Muscle of leg (tissue), 11 donors: ENCODE data around the gene DENND2C. TPM values are rescaled to one million over a fixed set of nuclear protein-coding genes. Genes with fewer than 3 reads are reported as not detected.
"Not testable (repeated sequence)": the region's sequence is repeated elsewhere in the genome, so short reads cannot be mapped to it uniquely, and the experiment has no call there.

Source experiments
- DNase-seq: peaks from one replicate; pipeline ENCODE4 v3.0.0; 2013
- H3K27ac ChIP-seq: one replicate; pipeline ENCODE4 v1.5.1; 2013; ENCODE audit warnings: mild to moderate bottlenecking, low read length, control low read depth
- H3K27me3 ChIP-seq: one replicate; pipeline ENCODE4 v1.6.1; 2013; ENCODE audit warnings: low read length; ENCODE audit not compliant: control insufficient read depth, insufficient read depth
- H3K36me3 ChIP-seq: one replicate; pipeline ENCODE4 v1.6.1; 2013; ENCODE audit warnings: low read length; ENCODE audit not compliant: control insufficient read depth, insufficient read depth
- H3K4me1 ChIP-seq: one replicate; pipeline ENCODE4 v1.6.1; 2013; ENCODE audit warnings: low read length; ENCODE audit not compliant: control insufficient read depth, insufficient read depth
- H3K4me3 ChIP-seq: one replicate; pipeline ENCODE4 v1.5.1; 2013; ENCODE audit warnings: low read length, control low read depth
- H3K9me3 ChIP-seq: replicated peaks from 2 replicates; pipeline ENCODE4 v1.6.1; 2013; ENCODE audit warnings: low read depth, low read length; ENCODE audit not compliant: control insufficient read depth
- WGBS: methylation state at CpG from one replicate; pipeline ENCODE4 v1.1.5; 2013; ENCODE audit warnings: missing lambda C conversion rate; ENCODE audit not compliant: insufficient coverage; 5-methylcytosine and 5-hydroxymethylcytosine counted together
- polyA plus RNA-seq, 8 donors: library from polyadenylated mRNA; unstranded; fragments of 120-200 nt; gene quantifications; one replicate each; pipeline versions ENCODE4 v1.2.1 to v1.2.3, GENCODE V29; 2013; ENCODE audit warnings: inconsistent platforms in 1 of 8, low replicate concordance in 1 of 8; ENCODE audit not compliant: insufficient read length in 8 of 8, insufficient read depth in 1 of 8
- total RNA-seq: library from RNA; stranded (reverse); fragments of 120-200 nt; gene quantifications from one replicate; pipeline ENCODE4 v1.2.4, GENCODE V29; 2013

Gene DENND2C
- total and polyA plus RNA-seq, 9 donors, result 2.7 to 9.0 (median 5.2) TPM

DNA sequence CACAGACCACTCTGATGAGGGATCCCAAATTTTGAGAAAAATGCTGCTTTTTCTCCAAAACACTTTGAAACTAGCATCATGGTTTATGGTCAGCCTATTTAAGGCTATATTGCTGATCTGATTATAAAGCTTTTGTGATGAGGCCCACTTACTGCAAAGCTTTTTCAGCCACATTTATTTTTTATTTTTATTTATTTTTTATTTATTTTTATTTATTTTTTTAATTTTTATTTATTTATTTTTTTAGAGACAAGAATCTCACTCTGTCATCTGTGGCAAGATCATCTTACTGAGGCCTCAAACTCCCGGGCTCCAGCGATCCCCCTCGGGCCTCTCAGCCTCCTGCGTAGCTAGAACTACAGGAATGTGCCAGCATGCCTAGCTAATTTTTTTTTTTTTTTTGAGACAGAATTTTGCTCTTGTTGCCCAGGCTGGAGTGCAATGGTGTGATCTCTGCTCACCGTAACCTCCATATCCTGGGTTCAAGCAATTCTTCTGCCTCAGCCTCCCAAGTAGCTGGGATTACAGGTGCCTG lies 83.3 kb downstream of the DENND2C start:
- WGBS, result 100% methylated on average over 5 of the region's 5 CpGs
- H3K36me3 ChIP-seq, result peaks cover 3% of the 10 kb centered on the region
- no peaks in the 10 kb centered on the region for H3K9me3 ChIP-seq
- H3K4me3 ChIP-seq, result no peak overlapping the region
- no peak for DNase-seq
- H3K4me1 ChIP-seq, result peaks cover 7% of the 10 kb centered on the region
- H3K27ac ChIP-seq, result no peak overlapping the region
- H3K27me3 ChIP-seq, result no peaks in the 10 kb centered on the region

DNA sequence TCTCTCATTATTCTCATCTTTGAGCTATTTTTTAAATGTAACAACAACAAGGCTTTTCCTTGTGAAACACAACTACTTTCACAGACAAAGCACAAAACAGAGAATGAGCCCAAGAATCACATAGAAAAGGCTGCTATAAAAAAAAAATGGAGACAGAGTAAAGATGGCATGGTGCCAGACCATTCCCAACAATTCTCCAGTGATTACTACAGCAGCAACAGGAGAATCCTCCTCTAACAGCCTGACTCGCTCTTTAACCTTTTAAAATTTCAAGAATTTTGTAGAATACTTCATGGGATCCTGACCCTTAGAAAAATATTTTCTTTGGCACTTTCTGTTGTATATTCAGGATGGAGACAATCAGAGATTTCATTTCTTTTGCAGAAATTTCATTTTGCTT lies 84.6 kb downstream of the DENND2C start:
- WGBS, result no CpG with 5 or more reads among the region's 1 CpG
- Histone ChIP-seq H3K27ac (no peak overlapping the region), H3K27me3 (no peaks in the 10 kb centered on the region), H3K4me1 (peaks cover 7% of the 10 kb centered on the region), H3K9me3 (no peaks in the 10 kb centered on the region), H3K4me3 (no peak overlapping the region), H3K36me3 (peaks cover 3% of the 10 kb centered on the region)
- peak; percentile 11 for DNase-seq

DNA sequence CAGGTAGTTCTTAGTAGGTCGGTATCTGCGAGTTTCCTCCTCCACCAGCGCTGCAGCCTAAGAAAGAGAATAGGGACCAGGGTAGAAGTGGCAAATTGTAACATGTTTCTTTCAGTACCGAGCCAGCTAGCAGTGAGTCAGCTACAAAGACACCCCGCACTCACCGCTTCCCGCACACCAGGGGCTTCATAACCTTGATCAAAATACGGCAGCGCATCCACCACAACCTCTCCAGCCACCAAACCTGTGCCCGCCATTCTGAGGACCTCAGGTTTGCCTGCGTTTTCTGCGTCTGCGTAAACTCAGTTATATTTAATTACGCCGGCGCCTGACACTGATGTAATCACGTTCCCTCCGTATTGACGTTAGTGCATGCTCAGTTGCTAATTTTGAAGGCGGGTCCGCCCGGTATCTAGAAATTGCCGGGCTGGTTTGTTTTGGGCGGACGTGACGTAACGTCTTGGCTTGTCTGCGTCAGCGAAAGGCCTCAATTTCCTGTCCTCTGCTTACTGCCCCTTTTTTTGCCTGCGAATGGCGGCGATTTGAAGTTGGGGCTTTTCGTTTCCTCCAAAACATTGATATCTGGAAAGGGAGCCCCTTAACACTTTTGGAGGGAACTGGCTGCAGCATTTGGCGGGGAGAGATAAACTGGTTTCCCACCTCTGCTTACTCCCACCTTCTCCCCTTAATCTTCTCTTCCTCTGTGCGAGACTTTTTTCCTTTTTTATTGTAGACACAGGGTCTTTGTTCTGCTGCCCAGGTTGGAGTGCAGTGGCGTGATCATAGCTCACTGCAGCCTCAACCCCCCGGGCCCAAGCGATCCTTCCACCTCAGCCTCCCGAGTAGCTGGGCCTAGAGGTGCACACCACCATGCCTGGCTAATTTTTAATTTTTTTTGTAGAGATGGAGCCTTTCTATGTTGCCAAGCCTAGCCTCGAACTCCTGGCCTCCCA lies 88.2 kb downstream of the DENND2C start, which contains the start of gene BCAS2:
BCAS2 (minus strand) TSS at position 281 of the 953 bp plus-strand sequence; CDS start at position 257, 24 bp downstream.
- peaks cover 23% of the 10 kb centered on the region for H3K36me3 ChIP-seq
- H3K9me3 ChIP-seq, result no peaks in the 10 kb centered on the region
- peak within 1 kb of the TSS; percentile 94 for H3K27ac ChIP-seq
- 2% methylated on average over 26 of the region's 40 CpGs for WGBS
- peak; percentile 100 for DNase-seq
- no peaks in the 10 kb centered on the region for H3K27me3 ChIP-seq
- peak within 1 kb of the TSS; percentile 76 for H3K4me3 ChIP-seq
- H3K4me1 ChIP-seq, result peaks cover 10% of the 10 kb centered on the region

DNA sequence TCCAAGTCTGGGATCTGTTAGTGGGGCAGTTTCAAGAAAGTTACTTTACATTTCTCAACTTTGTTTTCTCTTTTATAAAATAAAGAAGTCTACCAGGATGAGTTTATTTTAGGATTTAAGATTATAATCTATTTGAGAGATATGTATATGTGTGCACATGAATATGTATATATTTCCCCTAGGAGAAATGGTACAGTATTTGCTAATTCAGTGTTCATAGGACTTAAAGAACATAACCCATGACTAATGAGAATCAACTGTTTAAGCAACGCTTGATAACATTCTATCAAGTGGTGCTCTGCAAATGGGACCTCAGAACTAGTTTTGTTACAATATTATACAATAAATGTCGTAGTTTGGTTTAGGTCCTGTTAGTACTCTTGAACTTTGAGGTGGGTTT lies 95.5 kb downstream of the DENND2C start:
- no peaks in the 10 kb centered on the region for H3K27me3 ChIP-seq
- H3K36me3 ChIP-seq, result peaks cover 58% of the 10 kb centered on the region
- H3K4me3 ChIP-seq, result no peak overlapping the region
- H3K9me3 ChIP-seq, result no peaks in the 10 kb centered on the region
- H3K27ac ChIP-seq, result no peak overlapping the region
- no peaks in the 10 kb centered on the region for H3K4me1 ChIP-seq
- no CpG with 5 or more reads among the region's 2 CpGs for WGBS
- DNase-seq, result no peak

DNA sequence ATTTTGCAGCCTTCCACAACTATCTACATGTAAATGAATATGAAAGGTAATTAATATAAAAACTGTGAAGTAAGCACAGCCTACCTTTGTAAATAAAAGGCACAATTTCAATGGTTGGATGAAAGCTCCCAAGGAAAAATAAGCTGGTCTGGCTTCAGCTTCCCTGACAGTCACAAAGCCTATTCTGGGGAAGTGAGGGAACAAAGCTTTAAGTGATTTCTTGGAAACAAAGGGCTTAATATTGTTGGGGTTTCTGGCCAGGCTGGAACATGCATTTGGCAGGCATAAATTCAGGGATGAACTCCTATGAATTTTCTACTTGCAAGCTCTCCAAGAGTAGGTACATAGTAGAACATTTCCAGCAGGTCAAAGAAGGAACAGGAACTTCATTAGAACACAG lies 105.7 kb downstream of the DENND2C start:
- H3K36me3 ChIP-seq, result peaks cover 30% of the 10 kb centered on the region
- H3K27me3 ChIP-seq, result no peaks in the 10 kb centered on the region
- H3K9me3 ChIP-seq, result no peaks in the 10 kb centered on the region
- no peaks in the 10 kb centered on the region for H3K4me1 ChIP-seq
- no peak overlapping the region for H3K4me3 ChIP-seq
- no peak overlapping the region for H3K27ac ChIP-seq
- DNase-seq, result no peak

DNA sequence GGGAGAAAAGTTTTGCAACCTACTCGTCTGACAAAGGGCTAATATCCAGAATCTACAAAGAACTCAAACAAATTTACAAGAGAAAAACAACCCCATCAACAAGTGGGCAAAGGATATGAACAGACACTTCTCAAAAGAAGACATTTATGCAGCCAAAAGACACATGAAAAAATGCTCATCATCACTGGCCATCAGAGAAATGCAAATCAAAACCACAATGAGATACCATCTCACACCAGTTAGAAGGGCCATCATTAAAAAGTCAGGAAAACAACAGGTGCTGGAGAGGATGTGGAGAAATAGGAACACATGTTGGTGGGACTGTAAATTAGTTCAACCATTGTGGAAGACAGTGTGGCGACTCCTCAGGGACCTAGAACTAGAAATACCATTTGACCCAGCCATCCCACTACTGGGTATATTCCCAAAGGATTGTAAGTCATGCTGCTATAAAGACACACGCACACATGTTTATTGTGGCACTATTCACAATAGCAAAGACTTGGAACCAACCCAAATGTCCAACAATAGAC lies 106.8 kb downstream of the DENND2C start:
- H3K4me3 ChIP-seq, H3K9me3 ChIP-seq, H3K4me1 ChIP-seq, H3K27me3 ChIP-seq, H3K27ac ChIP-seq, DNase-seq: not testable (repeated sequence)
- WGBS, result no CpG with 5 or more reads among the region's 3 CpGs
- peaks cover 22% of the 10 kb centered on the region for H3K36me3 ChIP-seq

DNA sequence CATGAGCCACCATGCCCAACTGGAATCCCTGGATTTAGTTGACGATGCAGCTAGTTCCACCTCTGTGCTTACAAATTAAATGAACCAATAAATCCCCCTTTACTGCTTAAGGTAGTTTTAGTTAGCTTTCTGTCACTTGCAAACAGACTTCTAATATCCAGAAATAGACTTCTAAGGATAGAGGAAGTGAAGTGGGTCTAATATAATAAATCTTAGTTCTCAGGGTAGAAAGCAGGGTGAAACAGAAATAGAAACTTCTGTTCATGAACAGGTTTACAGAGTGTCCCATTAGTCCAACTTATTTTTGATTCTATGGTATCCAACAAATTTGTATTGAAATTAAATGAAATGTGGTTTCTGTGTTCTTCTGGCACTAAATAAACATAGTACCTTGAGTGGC lies 108.5 kb downstream of the DENND2C start:
- H3K4me3 ChIP-seq, result no peak overlapping the region
- no CpG with 5 or more reads among the region's 1 CpG for WGBS
- H3K27me3 ChIP-seq, result no peaks in the 10 kb centered on the region
- no peaks in the 10 kb centered on the region for H3K9me3 ChIP-seq
- no peak overlapping the region for H3K27ac ChIP-seq
- no peak for DNase-seq
- H3K4me1 ChIP-seq, result no peaks in the 10 kb centered on the region
- peaks cover 13% of the 10 kb centered on the region for H3K36me3 ChIP-seq

DNA sequence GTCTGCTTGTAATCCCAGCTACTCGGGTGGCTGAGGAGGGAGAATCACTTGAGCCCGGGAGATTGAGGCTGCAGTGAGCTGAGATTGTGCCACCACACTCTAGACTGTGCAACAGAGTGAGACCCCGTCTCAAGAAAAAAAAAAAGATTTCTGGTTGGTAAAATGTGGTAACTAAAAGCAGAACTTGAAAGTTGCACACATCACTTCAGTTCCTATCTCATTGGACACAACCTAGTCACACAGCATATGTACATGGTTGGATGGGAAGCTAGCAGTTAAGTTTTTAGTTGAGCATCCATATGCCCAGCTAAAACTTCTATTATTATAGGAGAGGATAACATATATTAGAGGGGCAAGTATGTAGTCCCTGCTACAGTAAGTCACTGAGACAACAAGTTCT lies 110.5 kb downstream of the DENND2C start:
- no peak for DNase-seq
- Histone ChIP-seq H3K27me3 (no peaks in the 10 kb centered on the region), H3K36me3 (no peaks in the 10 kb centered on the region), H3K4me1 (no peaks in the 10 kb centered on the region), H3K9me3 (no peaks in the 10 kb centered on the region), H3K27ac (no peak overlapping the region), H3K4me3 (no peak overlapping the region)
- no CpG with 5 or more reads among the region's 3 CpGs for WGBS

DNA sequence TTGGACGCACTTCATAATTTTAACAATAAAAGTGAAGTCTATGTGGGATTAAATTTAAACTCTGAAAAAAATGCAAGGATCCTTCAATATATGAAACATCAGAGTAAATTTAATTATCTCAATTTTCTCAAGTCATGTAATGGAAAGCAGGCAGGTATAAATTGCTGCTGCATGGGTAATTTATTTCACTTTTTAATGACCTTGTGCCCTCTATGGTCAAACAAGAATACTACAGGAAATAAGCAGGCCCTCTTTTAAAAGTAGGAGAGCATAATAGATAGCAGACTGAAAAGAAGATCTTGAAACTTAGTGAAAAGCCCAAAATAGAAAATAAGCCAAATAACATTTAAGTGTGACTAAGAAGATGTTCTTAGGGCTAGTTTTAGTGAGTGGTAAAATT lies 111.3 kb downstream of the DENND2C start:
- H3K36me3 ChIP-seq, result no peaks in the 10 kb centered on the region
- no peaks in the 10 kb centered on the region for H3K9me3 ChIP-seq
- H3K4me3 ChIP-seq, result no peak overlapping the region
- H3K27ac ChIP-seq, result no peak overlapping the region
- H3K4me1 ChIP-seq, result no peaks in the 10 kb centered on the region
- peak; percentile 12 for DNase-seq
- H3K27me3 ChIP-seq, result no peaks in the 10 kb centered on the region
- no CpG with 5 or more reads among the region's 1 CpG for WGBS

DNA sequence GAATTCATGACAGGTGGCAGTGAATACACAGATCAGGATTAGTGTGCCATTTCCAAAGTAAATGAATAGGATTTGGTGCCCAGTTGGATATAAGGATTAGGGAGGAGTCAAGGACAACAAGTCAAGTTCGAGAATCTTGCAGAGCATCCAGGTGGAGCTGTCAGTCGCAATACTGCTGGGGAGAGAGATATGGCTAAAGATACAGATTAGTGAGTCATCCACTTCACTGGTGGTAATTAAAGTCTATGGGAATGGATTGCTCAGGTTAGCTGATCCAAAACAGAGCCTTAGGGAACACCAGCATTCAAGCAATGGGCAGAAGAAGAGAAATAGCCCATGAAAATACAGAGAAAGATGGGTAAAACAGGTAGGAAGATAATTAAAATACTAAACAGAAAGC lies 115.3 kb downstream of the DENND2C start:
- 65% methylated on average over 2 of the region's 2 CpGs for WGBS
- H3K27ac ChIP-seq, result no peak overlapping the region
- no peak overlapping the region for H3K4me3 ChIP-seq
- H3K4me1 ChIP-seq, result no peaks in the 10 kb centered on the region
- H3K27me3 ChIP-seq, result no peaks in the 10 kb centered on the region
- H3K9me3 ChIP-seq, result no peaks in the 10 kb centered on the region
- DNase-seq, result no peak
- no peaks in the 10 kb centered on the region for H3K36me3 ChIP-seq
